H9 (cell line): ENCODE data around the gene C19orf18. TPM values are rescaled to one million over a fixed set of nuclear protein-coding genes. Genes with fewer than 3 reads are reported as not detected.

Experiments
- DNase-seq: peaks from one replicate; pipeline ENCODE4 v3.0.0-alpha.2; 2017
- H2AFZ ChIP-seq: one replicate; pipeline ENCODE4 v1.6.1; 2013; ENCODE audit warnings: mild to moderate bottlenecking, low read length, control low read depth, moderate library complexity
- H2AK5ac ChIP-seq: 2 replicates; pipeline ENCODE4 v1.6.1; 2013; ENCODE audit warnings: low read length, control low read depth, mixed read lengths; ENCODE audit not compliant: insufficient read length
- H2BK120ac ChIP-seq: one replicate; pipeline ENCODE4 v1.6.1; 2013; ENCODE audit warnings: low read depth, mild to moderate bottlenecking, low read length, control low read depth, inconsistent platforms; ENCODE audit not compliant: poor library complexity, severe bottlenecking
- H2BK12ac ChIP-seq: 2 replicates; pipeline ENCODE4 v1.6.1; 2013; ENCODE audit warnings: low read length, control low read depth, mixed read lengths, low read depth; ENCODE audit not compliant: insufficient read length
- H2BK15ac ChIP-seq: 2 replicates; pipeline ENCODE4 v1.6.1; 2013; ENCODE audit warnings: low read depth, low read length, control low read depth
- H2BK20ac ChIP-seq: one replicate; pipeline ENCODE4 v1.6.1; 2013; ENCODE audit warnings: low read depth, mild to moderate bottlenecking, low read length, control low read depth, inconsistent platforms; ENCODE audit not compliant: poor library complexity, severe bottlenecking
- H2BK5ac ChIP-seq: 2 replicates; pipeline ENCODE4 v1.6.1; 2013; ENCODE audit warnings: low read length, control low read depth, mixed read lengths; ENCODE audit not compliant: insufficient read length
- H3K14ac ChIP-seq: 2 replicates; pipeline ENCODE4 v1.6.1; 2013; ENCODE audit warnings: low read length, control low read depth; ENCODE audit not compliant: insufficient read depth
- H3K18ac ChIP-seq: 2 replicates; pipeline ENCODE4 v1.6.1; 2013; ENCODE audit warnings: low read depth, mild to moderate bottlenecking, mixed read lengths, low read length, control low read depth; ENCODE audit not compliant: insufficient read length
- H3K23ac ChIP-seq: 2 replicates; pipeline ENCODE4 v1.6.1; 2013; ENCODE audit warnings: low read length, control low read depth, mixed read lengths, low read depth; ENCODE audit not compliant: insufficient read length
- H3K23me2 ChIP-seq: 2 replicates; pipeline ENCODE4 v1.6.1; 2013; ENCODE audit warnings: low read depth, mild to moderate bottlenecking, mixed read lengths, low read length, control low read depth; ENCODE audit not compliant: insufficient read length, poor library complexity, severe bottlenecking
- H3K27ac ChIP-seq: 2 replicates; pipeline ENCODE4 v1.5.1; 2013; ENCODE audit warnings: low read length, control low read depth, mixed read lengths, low read depth; ENCODE audit not compliant: insufficient read length
- H3K27me3 ChIP-seq: 2 replicates; pipeline ENCODE4 v1.6.1; 2013; ENCODE audit warnings: low read length, control low read depth, inconsistent platforms; ENCODE audit not compliant: insufficient read depth
- H3K4ac ChIP-seq: 2 replicates; pipeline ENCODE4 v1.6.1; 2013; ENCODE audit warnings: low read depth, mild to moderate bottlenecking, control low read depth, inconsistent platforms, low read length, moderate library complexity
- H3K4me1 ChIP-seq: 2 replicates; pipeline ENCODE4 v1.6.1; 2013; ENCODE audit warnings: low read length, control low read depth, inconsistent platforms; ENCODE audit not compliant: insufficient read depth
- H3K4me2 ChIP-seq: 2 replicates; pipeline ENCODE4 v1.6.1; 2013; ENCODE audit warnings: low read length, control low read depth, mixed read lengths; ENCODE audit not compliant: insufficient read length, insufficient read depth
- H3K56ac ChIP-seq: 2 replicates; pipeline ENCODE4 v1.6.1; 2013; ENCODE audit warnings: low read depth, mild to moderate bottlenecking, mixed read lengths, low read length, control low read depth; ENCODE audit not compliant: insufficient read length
- H3K79me1 ChIP-seq: 2 replicates; pipeline ENCODE4 v1.6.1; 2013; ENCODE audit warnings: low read depth, mild to moderate bottlenecking, moderate library complexity, low read length, control low read depth, inconsistent platforms; ENCODE audit not compliant: insufficient read depth, poor library complexity, severe bottlenecking
- H3K79me2 ChIP-seq: 2 replicates; pipeline ENCODE4 v1.6.1; 2013; ENCODE audit warnings: low read length, control low read depth, inconsistent platforms; ENCODE audit not compliant: insufficient read depth
- H3K9ac ChIP-seq: 2 replicates; pipeline ENCODE4 v1.6.1; 2013; ENCODE audit warnings: low read length, control low read depth, mixed read lengths; ENCODE audit not compliant: insufficient read length; ENCODE audit errors: extremely low read depth
- H3K9me3 ChIP-seq: one replicate; pipeline ENCODE4 v1.6.1; 2013; ENCODE audit warnings: low read depth, low read length, inconsistent platforms; ENCODE audit not compliant: control insufficient read depth
- H3T11ph ChIP-seq: one replicate; pipeline ENCODE4 v1.6.1; 2013; ENCODE audit warnings: mild to moderate bottlenecking, low read length, control low read depth, inconsistent platforms
- H4K20me1 ChIP-seq: one replicate; pipeline ENCODE4 v1.6.1; 2013; ENCODE audit not compliant: control insufficient read depth, insufficient read length, insufficient read depth
- H4K5ac ChIP-seq: 2 replicates; pipeline ENCODE4 v1.6.1; 2013; ENCODE audit warnings: low read depth, mild to moderate bottlenecking, mixed read lengths, low read length, control low read depth; ENCODE audit not compliant: insufficient read length
- H4K8ac ChIP-seq: replicated peaks from 2 replicates; pipeline ENCODE4 v1.6.1; 2013; ENCODE audit warnings: low read length, control low read depth, mixed read lengths, low read depth; ENCODE audit not compliant: insufficient read length
- H4K91ac ChIP-seq: 2 replicates; pipeline ENCODE4 v1.6.1; 2013; ENCODE audit warnings: low read depth, mild to moderate bottlenecking, moderate library complexity, mixed read lengths, low read length, control low read depth; ENCODE audit not compliant: insufficient read length
- H3K27ac Mint-ChIP-seq, 3 experiments: 2 replicates in 2 of 3; 3 replicates in 1 of 3; pipeline ENCODE4 v1.8.0; 2020 to 2021; ENCODE audit warnings: mixed read lengths in 3 of 3, mild to moderate bottlenecking in 1 of 3, moderate library complexity in 1 of 3
- H3K27me3 Mint-ChIP-seq: 2 replicates; pipeline ENCODE4 v1.8.0; 2021; ENCODE audit warnings: low read depth, mild to moderate bottlenecking, moderate library complexity, mixed read lengths
- H3K36me3 Mint-ChIP-seq, 3 experiments: 2 replicates in 2 of 3; 3 replicates in 1 of 3; pipeline ENCODE4 v1.8.0; 2020 to 2021; ENCODE audit warnings: low read depth in 3 of 3, mixed read lengths in 3 of 3; ENCODE audit not compliant: insufficient read depth in 1 of 3
- H3K4me1 Mint-ChIP-seq, 2 experiments: 2 replicates each; pipeline ENCODE4 v1.8.0; 2020; ENCODE audit warnings: mixed read lengths in 2 of 2
- H3K4me3 Mint-ChIP-seq, 2 experiments: 2 replicates in 1 of 2; 3 replicates in 1 of 2; pipeline ENCODE4 v1.8.0; 2020 to 2021; ENCODE audit warnings: mild to moderate bottlenecking in 2 of 2, mixed read lengths in 2 of 2, moderate library complexity in 1 of 2
- H3K9me3 Mint-ChIP-seq, 2 experiments: 2 replicates in 1 of 2; 3 replicates in 1 of 2; pipeline ENCODE4 v1.8.0; 2020; ENCODE audit warnings: mild to moderate bottlenecking in 2 of 2, mixed read lengths in 2 of 2, moderate library complexity in 1 of 2
- WGBS: extraction: QIAGEN DNeasy Blood & Tissue Kit; methylation state at CpG from one replicate; pipeline ENCODE4 v1.1.7; 2013; ENCODE audit warnings: missing lambda C conversion rate, low lambda C conversion rate, mixed read lengths; ENCODE audit not compliant: insufficient read length; ENCODE audit errors: extremely low coverage; 5-methylcytosine and 5-hydroxymethylcytosine counted together
- total RNA-seq: library from RNA; stranded (reverse); gene quantifications from 2 replicates; pipeline ENCODE4 v1.2.1, GENCODE V29; 2021
- TF ChIP-seq, protein P1 (sequence below): fragments of 200-600 bp; sonication (generic); conservative IDR thresholded peaks from 3 replicates; pipeline ENCODE4 v1.8.0; 2021; ENCODE audit warnings: antibody characterized with exemption, mild to moderate bottlenecking

Gene C19orf18
- total RNA-seq, 1 experiment from 2014 or later, result 0.26 TPM

DNA sequence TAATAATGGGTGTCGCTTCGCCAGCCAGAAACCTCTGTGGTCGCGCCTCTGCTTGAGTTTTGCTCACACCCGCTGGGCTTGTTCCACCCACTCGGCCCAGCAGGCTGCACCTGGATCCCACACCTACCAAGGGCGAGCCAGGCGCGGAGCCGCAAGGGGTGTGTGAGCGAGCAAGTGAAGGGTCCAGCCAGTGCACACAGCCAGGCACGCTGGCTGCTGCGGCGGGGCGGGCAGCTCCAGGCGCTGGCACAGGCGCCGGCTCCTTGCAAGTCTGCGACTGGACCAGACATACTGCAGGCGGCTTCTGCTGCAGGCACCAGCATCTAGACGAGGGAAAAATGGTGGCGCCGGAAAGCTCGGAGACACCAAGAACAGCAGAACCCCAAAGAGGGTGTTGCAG, 25.0 kb downstream of the C19orf18 start:
- H3K18ac ChIP-seq, result no peak overlapping the region
- no peaks in the 10 kb centered on the region for H3K4me1 ChIP-seq
- no peak overlapping the region for H3T11ph ChIP-seq
- H3K27me3 ChIP-seq, result no peaks in the 10 kb centered on the region
- H3K9me3 ChIP-seq, result peaks cover 15% of the 10 kb centered on the region
- peaks cover 8% of the 10 kb centered on the region for H3K23me2 ChIP-seq
- no peak overlapping the region for H3K56ac ChIP-seq
- no peak overlapping the region for H2BK20ac ChIP-seq
- H2AK5ac ChIP-seq, result no peak overlapping the region
- peaks cover 7% of the 10 kb centered on the region for H3K79me1 ChIP-seq
- no peak overlapping the region for H3K9ac ChIP-seq
- H3K27ac ChIP-seq, result no peak overlapping the region
- no peak overlapping the region for H4K5ac ChIP-seq
- TF ChIP-seq, protein P1, sequence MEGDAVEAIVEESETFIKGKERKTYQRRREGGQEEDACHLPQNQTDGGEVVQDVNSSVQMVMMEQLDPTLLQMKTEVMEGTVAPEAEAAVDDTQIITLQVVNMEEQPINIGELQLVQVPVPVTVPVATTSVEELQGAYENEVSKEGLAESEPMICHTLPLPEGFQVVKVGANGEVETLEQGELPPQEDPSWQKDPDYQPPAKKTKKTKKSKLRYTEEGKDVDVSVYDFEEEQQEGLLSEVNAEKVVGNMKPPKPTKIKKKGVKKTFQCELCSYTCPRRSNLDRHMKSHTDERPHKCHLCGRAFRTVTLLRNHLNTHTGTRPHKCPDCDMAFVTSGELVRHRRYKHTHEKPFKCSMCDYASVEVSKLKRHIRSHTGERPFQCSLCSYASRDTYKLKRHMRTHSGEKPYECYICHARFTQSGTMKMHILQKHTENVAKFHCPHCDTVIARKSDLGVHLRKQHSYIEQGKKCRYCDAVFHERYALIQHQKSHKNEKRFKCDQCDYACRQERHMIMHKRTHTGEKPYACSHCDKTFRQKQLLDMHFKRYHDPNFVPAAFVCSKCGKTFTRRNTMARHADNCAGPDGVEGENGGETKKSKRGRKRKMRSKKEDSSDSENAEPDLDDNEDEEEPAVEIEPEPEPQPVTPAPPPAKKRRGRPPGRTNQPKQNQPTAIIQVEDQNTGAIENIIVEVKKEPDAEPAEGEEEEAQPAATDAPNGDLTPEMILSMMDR, result no peak
- H2BK15ac ChIP-seq, result no peak overlapping the region
- H3K23ac ChIP-seq, result no peak overlapping the region
- H2BK120ac ChIP-seq, result no peak overlapping the region
- H3K4ac ChIP-seq, result no peak overlapping the region
- H4K8ac ChIP-seq, result no peak overlapping the region
- H3K14ac ChIP-seq, result no peak overlapping the region
- WGBS, result no CpG with 5 or more reads among the region's 24 CpGs
- H3K36me3 Mint-ChIP-seq, result peaks cover 4 to 24% (median 14%) of the 10 kb centered on the region in 3 experiments
- no peak overlapping the region for H2BK5ac ChIP-seq
- H3K4me1 Mint-ChIP-seq, result peaks cover 12 to 15% of the 10 kb centered on the region in 2 experiments
- peaks cover 8% of the 10 kb centered on the region; the same call in 1 of the 2 replicates for H3K27me3 Mint-ChIP-seq
- no peak overlapping the region for H4K91ac ChIP-seq
- no peak overlapping the region for H2BK12ac ChIP-seq
- no peak overlapping the region for H3K27ac Mint-ChIP-seq
- H3K4me2 ChIP-seq, result no peak overlapping the region
- H3K9me3 Mint-ChIP-seq, result peaks cover 41 to 58% of the 10 kb centered on the region in 2 experiments
- no peak overlapping the region for H3K4me3 Mint-ChIP-seq
- no peak for DNase-seq
- no peaks in the 10 kb centered on the region for H4K20me1 ChIP-seq
- H3K79me2 ChIP-seq, result peaks cover 23% of the 10 kb centered on the region
- H2AFZ ChIP-seq, result no peak overlapping the region
